ENCODE measurements around the gene C3. TPM values are rescaled to one million over a fixed set of nuclear protein-coding genes. Genes with fewer than 3 reads are reported as not detected.
"Not testable (repeated sequence)": the region's sequence is repeated elsewhere in the genome, so short reads cannot be mapped to it uniquely, and the experiment has no call there.

C3 gene
- total RNA-seq, 1 experiment from 2014 or later: 0.47 TPM

- no peak for DNase-seq (ENCODE audit: low spot score)
Observed at GRCh38 chr19:6663236-6664201, 56.9 kb downstream of the C3 start.

DNA sequence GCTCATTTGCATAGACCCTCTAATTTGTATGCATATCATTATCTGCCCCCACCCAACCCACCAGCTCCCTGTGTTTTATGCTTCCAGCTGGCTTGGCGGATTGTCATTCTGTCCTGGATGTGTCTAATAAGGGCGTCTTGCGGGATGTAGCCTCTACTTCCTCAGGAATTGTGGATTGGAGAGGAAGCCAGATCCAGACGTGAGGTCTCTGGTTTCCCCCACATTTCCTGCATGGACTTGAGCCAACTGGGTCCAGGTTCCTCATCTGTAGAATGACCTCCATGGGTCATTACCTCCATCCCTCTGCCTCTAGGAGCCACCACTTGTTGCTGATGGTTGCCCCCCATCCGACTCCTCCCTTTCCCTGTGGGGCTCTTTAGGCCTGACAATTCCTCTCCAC, 57.7 kb downstream of the C3 start:
- DNase-seq (ENCODE audit: low spot score): no peak

DNA sequence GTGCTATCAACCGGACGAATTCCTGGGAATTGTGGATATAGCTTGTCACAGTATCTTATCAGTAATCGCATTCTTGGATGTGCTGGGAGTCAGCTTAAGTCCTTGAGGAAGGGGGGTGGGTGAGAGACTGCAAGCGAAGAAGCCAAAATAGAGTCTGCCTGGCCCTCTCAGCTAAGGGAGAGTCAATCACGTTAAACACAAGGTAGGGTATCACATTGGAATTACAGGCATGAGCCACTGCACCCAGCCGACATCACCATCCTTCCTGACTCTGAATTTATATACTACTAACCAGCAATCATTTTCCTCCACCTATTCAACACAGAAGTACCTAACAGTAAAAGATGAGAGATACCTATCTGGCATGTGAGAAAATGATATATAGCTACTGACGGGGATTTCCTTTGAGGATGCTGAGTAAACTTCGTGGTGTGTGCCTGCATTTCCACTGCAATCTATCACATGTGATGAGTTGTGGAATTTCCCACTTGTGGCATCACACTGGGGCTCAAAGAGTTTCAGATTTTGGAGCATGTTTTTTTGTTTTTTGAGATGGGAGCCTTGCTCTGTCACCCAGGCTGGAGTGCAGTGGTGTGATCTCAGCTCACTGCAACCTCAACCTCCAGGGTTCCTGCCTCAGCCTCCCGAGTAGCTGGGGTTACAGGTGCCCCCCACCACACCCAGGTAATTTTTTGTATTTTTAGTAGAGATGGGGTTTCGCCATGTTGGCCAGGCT, 58.8 kb downstream of the C3 start:
- DNase-seq (ENCODE audit: low spot score): peak; percentile 69

DNA sequence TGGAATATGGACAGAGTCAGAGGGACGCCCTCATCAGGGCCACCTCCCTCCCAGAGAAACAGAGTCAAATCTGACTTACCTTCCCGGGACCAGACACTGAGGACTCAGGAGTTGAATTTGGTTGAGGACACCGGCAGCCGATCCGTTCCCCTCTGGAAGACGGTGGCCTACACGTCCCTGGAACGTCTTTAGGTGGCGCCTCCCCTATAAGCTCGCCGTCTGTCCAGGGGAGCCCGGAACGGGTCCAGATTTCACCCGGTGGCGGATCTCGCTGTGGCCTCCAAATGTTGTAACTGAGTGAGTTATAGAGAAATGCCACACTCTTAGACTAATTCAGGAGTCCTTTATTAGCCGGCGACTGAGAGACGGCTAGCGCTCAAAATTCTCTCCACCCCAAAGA, 59.5 kb downstream of the C3 start:
- DNase-seq (ENCODE audit: low spot score): no peak

- not testable (repeated sequence) for DNase-seq (ENCODE audit: low spot score)
Observed at GRCh38 chr19:6656390-6656789, 64.1 kb downstream of the C3 start.

DNA sequence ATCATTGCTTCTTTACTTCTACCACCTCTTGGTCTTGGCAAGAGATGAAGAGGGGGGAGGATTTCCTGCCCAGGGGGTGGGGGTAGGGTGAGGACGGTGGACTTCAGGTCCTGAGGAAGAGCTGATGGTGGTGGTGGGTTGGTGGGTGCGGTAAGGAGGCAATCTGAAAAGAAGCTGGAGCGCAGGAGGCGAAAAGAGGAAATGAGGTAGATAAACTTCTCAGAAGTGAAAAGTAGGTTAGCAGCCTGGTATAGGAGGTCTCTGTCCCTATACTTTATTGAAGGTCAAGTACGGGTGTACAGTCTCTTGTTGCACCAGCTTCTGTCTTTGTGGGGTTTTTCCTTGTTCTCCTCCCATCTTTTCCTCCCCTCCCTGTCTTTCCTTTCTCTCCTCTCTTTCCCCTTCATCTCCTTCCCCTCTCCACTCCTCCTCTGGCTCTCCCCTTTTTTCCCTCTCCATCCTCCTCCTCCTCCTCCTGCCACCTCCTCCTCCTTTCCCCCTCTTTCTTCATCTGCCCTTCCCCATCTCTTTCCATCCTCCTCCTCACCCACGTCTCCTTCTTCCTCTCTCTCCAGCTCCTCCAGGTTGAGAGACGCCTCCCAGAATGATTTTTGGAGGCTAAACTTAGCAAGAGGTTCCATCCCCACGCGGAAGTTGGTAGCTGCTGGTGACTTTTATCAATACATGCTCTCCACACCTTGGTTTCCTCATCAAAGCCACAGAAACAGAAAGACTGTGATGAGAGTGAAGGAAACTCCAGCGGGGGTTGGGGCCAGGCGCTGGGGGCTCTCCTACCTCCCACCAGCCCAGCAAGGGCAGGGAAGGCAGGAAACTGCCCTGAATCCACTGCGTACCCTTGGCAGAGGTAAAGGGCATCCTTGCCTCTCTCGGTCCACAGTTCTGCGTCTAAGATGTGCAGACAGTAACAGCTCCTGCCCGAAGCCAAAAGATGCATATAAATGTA, 65.8 kb downstream of the C3 start:
- DNase-seq (ENCODE audit: low spot score): no peak

GRCh38 chr19:6652805-6653094, 67.7 kb downstream of the C3 start:
- no peak for DNase-seq (ENCODE audit: low spot score)

DNA sequence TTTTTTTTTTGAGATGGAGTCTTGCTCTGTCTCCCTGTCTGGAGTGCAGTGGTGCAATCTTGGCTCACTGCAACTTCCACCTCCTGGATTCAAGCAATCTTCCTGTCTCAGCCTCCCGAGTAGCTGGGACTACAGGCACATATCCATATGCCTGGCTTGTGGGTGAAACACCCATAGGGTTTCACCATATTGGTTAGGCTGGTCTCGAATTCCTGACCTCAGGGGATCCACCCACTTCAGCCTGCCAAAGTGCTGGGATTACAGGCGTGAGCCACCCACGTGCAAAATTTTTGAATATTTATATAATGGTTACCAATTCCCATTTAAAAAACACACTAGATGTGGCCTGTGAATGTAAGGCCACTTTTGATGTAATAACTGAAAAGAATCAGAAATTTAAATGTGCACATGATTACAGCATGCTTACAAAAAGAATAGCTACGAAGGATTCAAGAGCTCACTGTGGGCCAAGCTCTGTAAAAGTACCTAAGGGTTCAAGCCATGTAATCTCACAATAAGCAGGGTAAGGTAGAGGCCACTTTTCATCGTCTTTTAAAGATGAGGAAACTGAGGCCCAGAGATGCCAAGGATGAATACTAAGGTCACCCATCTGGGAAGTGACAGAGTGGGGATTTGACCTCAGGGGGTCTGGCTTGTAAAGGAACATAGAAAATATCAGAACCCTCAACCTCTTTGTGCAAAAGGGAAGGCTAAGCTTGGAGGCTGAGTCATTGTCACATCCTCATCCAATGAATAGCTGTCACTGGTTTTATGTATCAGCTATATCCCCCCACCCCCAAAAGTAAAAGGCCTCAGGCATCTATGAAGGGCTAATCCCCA, 68.3 kb downstream of the C3 start:
- DNase-seq (ENCODE audit: low spot score): no peak

DNA sequence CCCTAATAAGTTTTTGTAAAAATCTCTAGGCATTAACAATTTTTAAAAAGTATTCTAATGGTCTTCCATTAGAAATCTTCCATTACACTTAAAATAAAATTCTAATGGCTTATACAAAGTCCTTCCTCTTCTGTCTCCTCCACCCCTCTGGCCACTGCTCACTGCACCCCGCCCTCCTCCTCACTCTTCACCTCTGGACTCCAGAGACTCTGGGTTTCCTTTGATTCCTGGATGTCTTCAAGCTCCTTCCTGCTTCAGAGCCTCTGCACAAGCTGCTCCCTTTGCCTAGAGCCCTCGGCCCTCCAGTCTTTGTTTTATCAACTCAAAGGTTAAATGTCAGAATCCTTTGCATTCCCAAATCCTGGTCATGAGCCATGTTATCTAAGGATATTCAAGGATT, 71.3 kb downstream of the C3 start:
- DNase-seq (ENCODE audit: low spot score): no peak

- DNase-seq (ENCODE audit: low spot score): no peak
Observed at GRCh38 chr19:6648141-6648715, 72.2 kb downstream of the C3 start.

GRCh38 chr19:6644796-6645195, 75.7 kb downstream of the C3 start:
- no peak for DNase-seq (ENCODE audit: low spot score)

- not testable (repeated sequence) for DNase-seq (ENCODE audit: low spot score)
Observed at GRCh38 chr19:6640333-6640732, 80.1 kb downstream of the C3 start.

DNA sequence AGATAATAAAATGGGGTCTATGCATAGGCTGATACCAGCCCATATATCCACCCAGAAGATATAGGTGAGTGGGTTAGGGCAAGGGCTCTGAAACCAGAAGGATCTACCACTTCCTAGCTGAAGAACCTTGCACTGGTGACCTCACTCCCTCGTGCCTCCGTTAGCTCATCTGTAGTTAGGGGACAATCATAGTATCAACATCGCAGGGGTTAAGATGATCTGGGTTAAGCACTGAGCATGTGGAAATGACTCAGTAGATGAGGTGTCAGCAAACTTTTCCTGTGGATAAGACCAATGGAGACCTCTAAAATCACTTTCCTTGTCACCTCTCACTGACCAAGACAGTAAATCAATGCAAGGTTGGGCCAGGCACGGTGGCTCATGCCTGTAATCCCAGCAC, 81.0 kb downstream of the C3 start:
- peak; percentile 78 for DNase-seq (ENCODE audit: low spot score)

GRCh38 chr19:6633456-6633813, 87.0 kb downstream of the C3 start:
- not testable (repeated sequence) for DNase-seq (ENCODE audit: low spot score)

GRCh38 chr19:6632747-6633455, 87.5 kb downstream of the C3 start:
- DNase-seq (ENCODE audit: low spot score): peak; percentile 84

DNA sequence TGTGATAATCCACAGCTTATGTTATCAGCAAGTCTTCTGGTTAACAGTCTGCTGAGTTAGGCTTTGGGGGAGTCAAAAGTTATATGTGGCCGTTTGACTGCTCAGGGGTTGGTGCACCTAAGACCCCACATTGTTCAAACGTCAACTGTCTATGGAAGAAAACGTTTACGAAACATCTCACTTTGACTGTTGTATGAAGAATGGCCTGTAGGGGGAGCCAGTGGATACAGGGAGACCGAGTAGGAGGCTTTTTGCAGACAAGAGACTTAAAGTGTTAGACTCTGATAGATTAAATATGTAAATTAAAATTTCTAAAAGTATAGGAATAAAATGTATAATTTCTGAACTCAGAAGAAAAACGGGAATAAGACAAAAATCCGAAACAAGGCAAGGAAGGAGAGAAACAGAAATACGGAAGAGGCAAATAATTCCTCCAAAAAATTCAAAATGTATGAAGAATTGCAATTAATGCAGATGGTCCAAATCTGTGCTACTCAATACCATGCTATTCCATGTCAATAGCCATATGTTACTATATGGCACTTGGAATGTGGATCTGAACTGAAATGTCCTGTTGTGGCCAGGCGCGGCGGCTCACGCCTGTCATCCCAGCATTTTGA, 88.3 kb downstream of the C3 start:
- DNase-seq (ENCODE audit: low spot score): peak; percentile 68

Measured in A172 (cell line).